ENCODE data around the gene CMIP.

Gene CMIP

DNA sequence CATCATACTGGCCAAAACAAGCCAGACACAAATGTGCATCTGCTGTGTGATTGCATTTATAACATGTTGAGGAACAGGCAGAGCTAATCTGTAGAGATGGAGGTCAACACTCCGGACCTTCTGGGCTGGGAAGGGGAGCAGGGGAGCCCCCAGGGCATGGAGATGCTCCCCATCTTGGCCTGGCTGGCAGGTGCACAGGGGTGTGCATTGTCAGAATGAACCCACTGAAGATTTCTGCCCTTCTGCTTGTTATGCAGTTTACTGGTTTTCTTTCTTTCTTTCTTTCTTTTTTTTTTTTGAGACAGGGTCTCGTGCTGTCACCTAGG is 146.9 kb downstream of the CMIP start:
- Mint-ChIP-seq H3K27ac (no peak overlapping the region), H3K4me1 (no peaks in the 10 kb centered on the region), H3K9me3 (no peaks in the 10 kb centered on the region), H3K4me3 (no peak overlapping the region), H3K27me3 (no peaks in the 10 kb centered on the region), H3K36me3 (no peaks in the 10 kb centered on the region)
- DNase-seq = no peak
- CTCF ChIA-PET = no interaction called here

DNA sequence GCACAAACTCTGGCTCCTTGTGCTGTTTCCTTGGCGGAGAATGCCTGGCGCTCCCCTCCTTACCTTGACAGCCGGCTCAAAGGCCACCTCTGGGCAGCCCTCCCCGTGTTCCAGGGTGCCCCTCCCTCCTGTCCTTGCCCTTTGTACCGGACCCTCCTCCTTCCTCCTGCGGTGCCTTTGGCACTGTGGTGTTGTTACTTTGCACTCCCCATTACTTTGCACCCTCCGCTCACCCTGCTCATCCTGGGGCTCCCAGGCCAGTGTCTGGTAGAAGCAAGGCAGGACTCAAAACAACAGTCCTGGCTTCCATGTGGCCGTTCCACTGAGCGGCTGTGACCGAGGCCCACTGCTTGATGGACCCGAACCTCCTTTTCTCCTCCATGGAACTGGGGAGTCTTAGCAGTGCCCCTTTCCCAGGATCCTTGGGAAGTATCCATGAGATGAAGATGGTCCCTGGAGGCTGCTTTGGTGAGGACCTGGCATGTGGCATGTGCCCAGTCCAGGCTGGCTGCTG is 147.8 kb downstream of the CMIP start:
- Mint-ChIP-seq H3K27me3 (no peaks in the 10 kb centered on the region), H3K4me1 (no peaks in the 10 kb centered on the region), H3K27ac (peak overlapping the region; percentile 24), H3K9me3 (no peaks in the 10 kb centered on the region), H3K36me3 (no peaks in the 10 kb centered on the region), H3K4me3 (no peak overlapping the region)
- DNase-seq = no peak
- CTCF ChIA-PET = no interaction called here

DNA sequence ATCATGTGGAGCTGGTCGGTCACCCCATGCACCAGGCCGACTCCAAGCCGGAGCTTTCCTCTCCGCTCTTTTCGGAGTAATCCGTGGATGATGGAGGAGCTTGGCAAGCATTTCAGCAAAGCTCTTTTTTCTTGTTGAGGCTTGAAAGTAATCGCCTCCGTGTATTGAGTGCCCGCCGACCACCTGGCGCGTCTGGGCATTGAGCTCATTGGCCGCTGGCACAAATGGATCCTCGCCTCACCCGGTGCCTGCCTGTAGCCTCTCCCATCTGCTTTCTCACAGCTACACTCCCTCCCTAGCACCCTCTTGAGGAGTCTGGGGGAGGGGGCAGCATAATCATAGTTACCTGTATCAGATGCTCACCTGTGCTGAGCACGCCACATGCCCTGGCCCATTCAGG is 148.9 kb downstream of the CMIP start:
- H3K4me3 Mint-ChIP-seq = no peak overlapping the region
- H3K36me3 Mint-ChIP-seq = no peaks in the 10 kb centered on the region
- CTCF ChIA-PET = no interaction called here
- no peaks in the 10 kb centered on the region for H3K9me3 Mint-ChIP-seq
- no peaks in the 10 kb centered on the region for H3K27me3 Mint-ChIP-seq
- no peak for DNase-seq
- H3K27ac Mint-ChIP-seq = no peak overlapping the region
- H3K4me1 Mint-ChIP-seq = no peaks in the 10 kb centered on the region

DNA sequence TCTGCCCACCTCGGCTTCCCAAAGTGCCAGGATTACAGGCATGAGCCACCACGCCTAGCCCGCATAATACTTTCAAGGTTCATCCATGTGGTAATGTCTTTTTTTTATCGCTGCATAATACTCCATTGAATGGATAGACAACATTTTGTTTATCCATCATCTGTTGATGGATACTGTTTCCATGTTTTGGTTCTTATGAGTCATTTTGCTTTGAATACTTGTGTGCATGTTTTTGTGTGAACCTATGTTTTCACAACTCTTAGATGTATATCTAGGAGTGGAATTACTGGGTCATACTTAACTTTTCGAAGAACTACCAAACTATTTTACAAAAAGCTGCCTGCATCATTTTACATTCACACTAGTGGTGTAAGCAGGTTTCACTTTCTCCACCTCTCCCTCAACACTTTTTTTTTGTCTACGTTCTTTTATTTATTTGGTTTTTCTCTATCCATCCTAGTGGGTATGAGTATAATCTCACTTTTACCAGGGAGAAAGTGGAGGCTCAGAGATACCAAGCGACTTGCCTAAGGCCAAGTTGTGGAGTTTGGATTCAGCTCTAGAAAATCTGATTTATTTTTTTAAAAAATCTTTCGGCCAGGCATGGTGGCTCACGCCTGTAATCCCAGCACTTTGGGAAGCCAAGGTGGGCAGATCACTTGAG is 151.2 kb downstream of the CMIP start:
- H3K27ac Mint-ChIP-seq = no peak overlapping the region
- H3K4me3 Mint-ChIP-seq = no peak overlapping the region
- CTCF ChIA-PET = no interaction called here
- no peak for DNase-seq
- H3K4me1 Mint-ChIP-seq = no peaks in the 10 kb centered on the region
- H3K27me3 Mint-ChIP-seq = no peaks in the 10 kb centered on the region
- H3K36me3 Mint-ChIP-seq = no peaks in the 10 kb centered on the region
- no peaks in the 10 kb centered on the region for H3K9me3 Mint-ChIP-seq

DNA sequence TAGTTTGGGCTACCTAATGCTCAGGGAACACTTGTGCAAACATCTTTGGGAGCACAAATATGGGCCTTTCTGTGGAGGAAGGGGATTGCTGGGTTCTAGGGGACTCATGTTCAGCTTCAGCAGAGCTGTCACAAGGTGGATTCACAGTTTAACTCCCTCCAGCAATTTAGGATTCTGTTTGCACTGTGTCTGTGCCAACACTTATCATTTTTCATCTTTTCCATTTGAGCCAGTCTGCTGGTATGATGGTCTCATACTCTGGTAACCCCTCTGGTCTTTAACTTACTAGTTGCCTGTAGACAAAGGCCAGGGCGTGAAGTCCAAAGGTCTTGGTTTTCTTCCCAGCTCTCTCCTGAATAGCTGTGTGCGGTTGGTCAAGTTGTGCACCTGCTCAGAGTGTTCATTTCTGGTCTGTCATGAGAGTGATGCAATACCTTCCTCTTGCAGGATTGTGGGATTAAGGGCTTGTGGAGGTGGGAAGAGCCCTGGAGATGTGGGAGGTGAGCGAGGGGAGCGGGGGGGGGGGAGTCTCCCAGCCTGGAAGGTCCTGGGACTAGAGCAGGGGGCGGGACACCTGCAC is 152.6 kb downstream of the CMIP start:
- CTCF ChIA-PET = no interaction called here
- H3K4me1 Mint-ChIP-seq = no peaks in the 10 kb centered on the region

DNA sequence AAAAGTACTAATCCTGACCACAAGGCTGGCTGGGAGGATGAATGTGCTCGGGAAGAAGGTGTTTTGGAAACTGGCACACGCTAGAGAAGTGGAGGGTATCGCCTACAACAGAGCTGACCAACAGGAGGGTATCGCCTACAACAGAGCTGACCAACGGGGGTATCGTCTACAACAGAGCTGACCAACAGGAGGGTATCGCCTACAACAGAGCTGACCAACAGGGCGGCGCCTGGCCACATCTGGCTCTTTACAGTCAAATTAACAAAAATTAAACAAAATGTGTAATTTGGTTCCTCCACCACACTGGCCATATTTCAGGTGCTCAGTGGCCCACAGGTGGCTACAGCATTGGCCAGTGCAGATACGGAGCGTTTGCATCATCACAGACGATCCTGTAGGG is 153.5 kb downstream of the CMIP start:
- Mint-ChIP-seq H3K9me3 (no peaks in the 10 kb centered on the region), H3K27ac (no peak overlapping the region), H3K36me3 (no peaks in the 10 kb centered on the region), H3K27me3 (no peaks in the 10 kb centered on the region), H3K4me3 (no peak overlapping the region), H3K4me1 (no peaks in the 10 kb centered on the region)
- no peak for DNase-seq
- CTCF ChIA-PET = no interaction called here

More for the DNA sequence above, 152.6 kb downstream of the CMIP start:
- H3K4me3 Mint-ChIP-seq = no peak overlapping the region
- no peaks in the 10 kb centered on the region for H3K9me3 Mint-ChIP-seq
- H3K27me3 Mint-ChIP-seq = no peaks in the 10 kb centered on the region
- no peak overlapping the region for H3K27ac Mint-ChIP-seq
- no peak for DNase-seq
- H3K36me3 Mint-ChIP-seq = no peaks in the 10 kb centered on the region

DNA sequence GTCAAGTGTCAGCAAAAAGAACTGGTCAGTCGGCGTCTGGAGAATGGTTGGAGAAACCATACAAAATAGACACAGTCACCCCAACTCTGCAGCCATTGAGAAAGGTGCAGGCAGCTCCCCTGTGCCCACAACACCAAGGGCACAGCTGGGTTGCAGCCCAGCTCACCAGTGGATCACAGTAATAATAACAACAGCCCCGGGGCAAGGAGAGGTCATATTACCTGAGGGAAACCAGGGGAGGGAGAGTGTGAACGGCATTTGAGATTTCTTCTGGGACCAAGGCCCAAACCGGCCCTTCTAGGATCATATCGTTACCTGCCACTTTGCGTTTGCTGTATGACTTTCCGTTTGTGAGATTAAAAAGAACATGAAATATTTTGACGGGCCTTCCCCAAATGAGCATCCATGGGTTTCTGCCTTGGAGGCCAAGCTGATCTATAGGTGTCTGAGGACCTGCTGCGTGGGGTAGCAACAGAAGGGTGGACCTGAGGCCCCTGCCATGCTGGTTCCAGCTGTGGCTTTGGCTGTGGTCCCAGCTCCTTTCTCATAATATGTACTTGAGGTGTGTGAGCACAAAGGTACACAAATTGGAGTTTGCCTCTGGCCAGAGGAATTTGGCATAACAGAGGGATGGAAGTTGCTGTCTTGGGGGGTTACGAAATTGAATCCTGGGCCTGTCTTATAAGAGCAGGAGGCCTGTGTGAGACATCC is 154.6 kb downstream of the CMIP start:
- no peak overlapping the region for H3K27ac Mint-ChIP-seq
- no peaks in the 10 kb centered on the region for H3K9me3 Mint-ChIP-seq
- H3K4me1 Mint-ChIP-seq = no peaks in the 10 kb centered on the region
- no peak for DNase-seq
- no peaks in the 10 kb centered on the region for H3K27me3 Mint-ChIP-seq
- no peaks in the 10 kb centered on the region for H3K36me3 Mint-ChIP-seq
- CTCF ChIA-PET = interaction anchor here (0.6 kb wide), 1 partner anchor 11 kb away, joined by 3 read pairs; no protein-coding TSS in a partner anchor
- H3K4me3 Mint-ChIP-seq = no peak overlapping the region

DNA sequence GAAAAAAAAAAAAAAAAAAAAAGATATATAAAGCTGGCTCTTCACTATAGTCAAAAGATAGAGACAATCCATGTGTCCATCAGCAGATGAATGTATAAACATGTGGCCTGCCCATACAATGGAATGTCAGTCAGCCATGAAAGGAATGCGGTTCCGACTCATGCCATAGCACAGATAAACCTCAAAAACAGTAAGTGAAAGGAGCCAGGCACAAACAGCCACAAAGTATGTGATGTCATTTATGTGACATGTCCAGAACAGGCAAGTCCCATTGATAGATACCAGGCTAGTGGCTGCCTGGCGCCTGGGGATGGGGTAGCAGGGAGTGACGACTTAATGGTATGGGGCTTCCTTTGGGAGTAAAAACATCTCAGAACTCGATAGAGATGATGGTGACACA is 155.7 kb downstream of the CMIP start:
- Mint-ChIP-seq H3K27ac (no peak overlapping the region), H3K4me1 (no peaks in the 10 kb centered on the region), H3K9me3 (no peaks in the 10 kb centered on the region), H3K4me3 (no peak overlapping the region), H3K36me3 (no peaks in the 10 kb centered on the region), H3K27me3 (no peaks in the 10 kb centered on the region)
- no peak for DNase-seq
- CTCF ChIA-PET = no interaction called here

DNA sequence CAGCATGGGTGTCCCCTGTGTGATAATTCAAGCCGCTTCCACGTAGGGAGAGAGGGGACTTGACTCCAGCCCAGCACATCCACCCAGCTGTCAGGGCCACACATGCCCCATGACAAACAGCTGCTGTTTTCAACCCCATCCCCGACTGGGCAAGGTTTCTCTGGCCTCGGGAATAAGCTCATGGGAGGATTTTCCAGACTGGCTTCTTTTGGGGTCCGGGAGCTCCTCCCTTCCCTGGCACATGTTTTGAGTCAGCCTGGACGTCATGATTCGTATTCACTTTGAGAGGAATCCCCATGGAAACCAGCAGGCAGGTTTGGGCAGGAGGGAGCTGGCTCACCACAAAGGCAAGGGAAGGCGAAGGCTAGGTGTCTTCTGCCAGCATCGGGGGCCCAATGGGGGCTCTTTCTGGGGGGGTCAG is 156.4 kb downstream of the CMIP start:
- CTCF ChIA-PET = no interaction called here
- Mint-ChIP-seq H3K27me3 (no peaks in the 10 kb centered on the region), H3K4me1 (no peaks in the 10 kb centered on the region), H3K4me3 (no peak overlapping the region), H3K27ac (no peak overlapping the region), H3K36me3 (no peaks in the 10 kb centered on the region), H3K9me3 (no peaks in the 10 kb centered on the region)
- no peak for DNase-seq

DNA sequence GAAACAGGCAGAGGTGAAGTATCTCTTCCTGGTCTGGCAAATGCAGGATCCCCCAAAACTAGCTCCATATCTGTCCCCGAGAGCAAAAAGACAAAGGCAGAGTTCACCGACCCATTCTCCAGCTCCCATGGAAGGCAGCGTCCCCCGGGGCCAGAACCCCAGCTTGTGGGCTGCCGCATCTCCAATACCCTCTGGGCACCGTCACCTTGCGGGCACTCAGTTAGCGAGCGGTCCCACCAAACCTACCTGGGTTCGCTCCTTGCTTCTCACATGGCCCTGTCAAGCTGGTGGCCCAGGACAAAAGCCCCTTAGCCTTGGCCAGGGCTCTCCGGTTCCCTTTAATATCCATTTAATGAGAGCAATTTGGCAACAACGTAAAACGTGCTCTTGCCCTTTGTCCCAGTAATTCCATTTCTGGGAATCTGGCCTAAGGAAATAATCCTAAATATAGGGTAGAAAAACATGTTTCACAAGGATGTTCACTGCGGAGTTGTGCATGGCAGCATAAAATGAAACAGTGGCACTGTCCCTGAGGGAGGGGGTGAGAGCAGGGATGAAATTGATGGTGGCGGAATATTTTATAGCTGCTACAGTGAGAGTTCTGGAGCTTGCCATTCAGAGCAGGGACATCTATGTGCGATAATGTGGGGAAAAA is 157.1 kb downstream of the CMIP start:
- H3K4me3 Mint-ChIP-seq = no peak overlapping the region
- no peaks in the 10 kb centered on the region for H3K36me3 Mint-ChIP-seq
- no peak for DNase-seq
- no peaks in the 10 kb centered on the region for H3K27me3 Mint-ChIP-seq
- H3K27ac Mint-ChIP-seq = no peak overlapping the region
- no peaks in the 10 kb centered on the region for H3K9me3 Mint-ChIP-seq
- CTCF ChIA-PET = no interaction called here
- H3K4me1 Mint-ChIP-seq = no peaks in the 10 kb centered on the region

DNA sequence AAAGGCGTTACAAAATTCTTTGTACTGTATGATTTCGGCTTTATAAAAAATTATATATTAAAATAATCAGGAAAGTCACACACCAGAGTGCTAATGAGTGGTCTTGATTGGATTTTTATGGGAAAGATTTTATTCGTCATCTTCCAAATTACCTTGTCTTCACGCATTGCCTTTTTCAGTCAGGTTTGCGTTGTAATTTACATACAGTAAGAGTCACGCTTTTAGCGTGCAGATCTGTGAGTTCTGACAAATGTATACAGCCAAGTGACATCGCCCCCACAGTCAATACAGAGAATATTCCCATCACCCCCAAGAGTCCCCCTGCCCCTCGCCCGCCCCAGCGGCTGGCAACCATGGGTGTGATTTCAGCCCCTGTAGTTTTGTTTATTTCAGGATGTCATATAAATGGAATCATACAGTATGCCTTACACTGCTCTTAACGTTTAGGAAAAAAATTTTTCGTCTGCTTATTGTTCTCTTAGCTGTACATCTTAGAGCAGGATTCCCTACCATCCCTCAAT is 157.7 kb downstream of the CMIP start:
- Mint-ChIP-seq H3K4me3 (no peak overlapping the region), H3K9me3 (no peaks in the 10 kb centered on the region), H3K27ac (no peak overlapping the region), H3K36me3 (no peaks in the 10 kb centered on the region), H3K27me3 (no peaks in the 10 kb centered on the region), H3K4me1 (no peaks in the 10 kb centered on the region)
- CTCF ChIA-PET = no interaction called here
- DNase-seq = no peak

DNA sequence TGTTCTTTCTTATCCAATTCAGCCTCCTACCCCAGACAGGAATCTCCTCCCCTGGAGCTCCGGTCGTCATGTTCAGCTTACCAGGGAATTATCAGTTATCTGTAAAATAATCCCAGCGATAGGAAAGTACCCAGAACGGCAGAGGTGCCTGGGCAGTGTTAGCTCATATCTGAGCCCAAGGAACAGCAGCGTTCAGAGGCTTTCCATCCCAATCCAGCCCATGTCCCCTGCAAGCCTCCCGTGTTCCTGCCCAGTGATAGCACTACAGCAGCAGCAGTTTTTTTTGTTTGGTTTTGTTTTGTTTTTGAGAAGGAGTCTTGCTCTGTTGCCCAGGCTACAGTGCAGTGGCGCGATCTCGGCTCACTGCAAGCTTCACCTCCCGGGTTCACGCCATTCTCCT is 158.2 kb downstream of the CMIP start:
- no peak for DNase-seq
- Mint-ChIP-seq H3K4me3 (no peak overlapping the region), H3K27me3 (no peaks in the 10 kb centered on the region), H3K36me3 (no peaks in the 10 kb centered on the region), H3K9me3 (no peaks in the 10 kb centered on the region), H3K27ac (no peak overlapping the region), H3K4me1 (no peaks in the 10 kb centered on the region)
- CTCF ChIA-PET = interaction anchor here (0.6 kb wide), 1 partner anchor 532 kb away, joined by 3 read pairs; no protein-coding TSS in a partner anchor

DNA sequence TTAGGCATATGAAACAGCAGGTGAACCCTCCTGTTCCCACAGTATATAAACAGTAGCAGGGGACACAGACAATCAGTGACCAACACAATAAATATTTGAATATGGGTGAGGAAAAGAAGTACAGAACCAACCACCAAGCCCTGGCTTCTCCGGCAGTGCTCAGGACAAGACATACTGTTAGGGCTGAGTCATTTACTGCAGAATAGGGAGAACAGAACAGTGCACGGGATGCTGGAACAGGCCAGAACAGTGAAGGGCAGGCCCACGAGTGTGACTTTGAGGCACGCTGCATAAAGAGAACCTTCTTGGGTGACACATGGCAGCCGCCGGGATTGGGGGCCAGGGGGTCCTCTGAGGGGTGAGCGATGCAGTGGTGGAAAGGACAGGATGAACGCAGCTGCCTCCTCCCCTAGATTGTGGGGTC is 160.4 kb downstream of the CMIP start:
- Mint-ChIP-seq H3K27ac (no peak overlapping the region), H3K36me3 (peaks cover 3% of the 10 kb centered on the region), H3K4me3 (no peak overlapping the region), H3K4me1 (no peaks in the 10 kb centered on the region), H3K27me3 (no peaks in the 10 kb centered on the region), H3K9me3 (no peaks in the 10 kb centered on the region)
- DNase-seq = no peak
- CTCF ChIA-PET = interaction anchor here (0.6 kb wide), 1 partner anchor 20 kb away, joined by 4 read pairs; no protein-coding TSS in a partner anchor

DNA sequence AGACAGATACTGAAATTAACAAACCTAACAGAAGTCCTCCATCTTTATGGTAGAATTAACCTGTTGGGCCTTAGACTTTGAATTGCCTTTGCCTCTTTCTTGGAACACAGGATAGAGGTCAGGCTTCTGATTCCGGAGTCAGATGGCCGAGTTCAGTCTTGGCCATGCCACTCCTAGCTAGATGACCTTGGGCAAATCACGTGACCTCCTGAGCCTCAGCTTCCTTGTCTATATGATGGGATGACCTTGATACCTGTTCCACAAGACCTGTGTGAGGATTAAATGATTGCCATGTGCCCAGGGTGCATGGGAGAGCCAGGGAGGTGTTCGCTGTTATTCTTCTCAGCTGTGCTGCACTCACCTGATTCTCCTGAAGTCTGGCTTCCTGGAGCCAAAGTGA is 161.4 kb downstream of the CMIP start:
- no peak overlapping the region for H3K4me3 Mint-ChIP-seq
- CTCF ChIA-PET = no interaction called here
- no peak for DNase-seq
- no peaks in the 10 kb centered on the region for H3K27me3 Mint-ChIP-seq
- no peaks in the 10 kb centered on the region for H3K4me1 Mint-ChIP-seq
- H3K9me3 Mint-ChIP-seq = no peaks in the 10 kb centered on the region
- peaks cover 3% of the 10 kb centered on the region for H3K36me3 Mint-ChIP-seq
- no peak overlapping the region for H3K27ac Mint-ChIP-seq
